Measurements from ENCODE around the gene SLC4A2.

The SLC4A2 gene

GRCh38 chr7:151033864-151034249, 25.5 kb upstream of the SLC4A2 start:
- no peaks in the 10 kb centered on the region for H3K9me3 ChIP-seq (ENCODE audit: insufficient read depth, low read length)
- H3K36me3 ChIP-seq (replicated peaks; ENCODE audit: low read depth, low read length), result no peaks in the 10 kb centered on the region
- no peak overlapping the region for H3K4me2 ChIP-seq (ENCODE audit: low read length)
- no peak for TF ChIP-seq EZH2phosphoT487 (IDR thresholded peaks at IDR 0.05; ENCODE audit: low read depth)
- TF ChIP-seq, protein P1, sequence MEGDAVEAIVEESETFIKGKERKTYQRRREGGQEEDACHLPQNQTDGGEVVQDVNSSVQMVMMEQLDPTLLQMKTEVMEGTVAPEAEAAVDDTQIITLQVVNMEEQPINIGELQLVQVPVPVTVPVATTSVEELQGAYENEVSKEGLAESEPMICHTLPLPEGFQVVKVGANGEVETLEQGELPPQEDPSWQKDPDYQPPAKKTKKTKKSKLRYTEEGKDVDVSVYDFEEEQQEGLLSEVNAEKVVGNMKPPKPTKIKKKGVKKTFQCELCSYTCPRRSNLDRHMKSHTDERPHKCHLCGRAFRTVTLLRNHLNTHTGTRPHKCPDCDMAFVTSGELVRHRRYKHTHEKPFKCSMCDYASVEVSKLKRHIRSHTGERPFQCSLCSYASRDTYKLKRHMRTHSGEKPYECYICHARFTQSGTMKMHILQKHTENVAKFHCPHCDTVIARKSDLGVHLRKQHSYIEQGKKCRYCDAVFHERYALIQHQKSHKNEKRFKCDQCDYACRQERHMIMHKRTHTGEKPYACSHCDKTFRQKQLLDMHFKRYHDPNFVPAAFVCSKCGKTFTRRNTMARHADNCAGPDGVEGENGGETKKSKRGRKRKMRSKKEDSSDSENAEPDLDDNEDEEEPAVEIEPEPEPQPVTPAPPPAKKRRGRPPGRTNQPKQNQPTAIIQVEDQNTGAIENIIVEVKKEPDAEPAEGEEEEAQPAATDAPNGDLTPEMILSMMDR (IDR thresholded peaks at IDR 0.05; ENCODE audit: low read depth, low read length), result no peak
- no peak overlapping the region for H3K27ac ChIP-seq (ENCODE audit: low read length)
- H4K20me1 ChIP-seq (ENCODE audit: insufficient read depth, low read length), result no peaks in the 10 kb centered on the region
- H3K27me3 ChIP-seq (ENCODE audit: low read depth, low read length), result no peaks in the 10 kb centered on the region
- H3K79me2 ChIP-seq (ENCODE audit: low read length), result peaks cover 8% of the 10 kb centered on the region
- H3K4me1 ChIP-seq (ENCODE audit: low read length), result peaks cover 3% of the 10 kb centered on the region; the same call in 1 of the 2 replicates
- H3K4me3 ChIP-seq (ENCODE audit: low read length), result no peak overlapping the region
- H2AFZ ChIP-seq (ENCODE audit: low read depth, low read length), result no peak overlapping the region
- H3K9ac ChIP-seq (ENCODE audit: low read length), result no peak overlapping the region

DNA sequence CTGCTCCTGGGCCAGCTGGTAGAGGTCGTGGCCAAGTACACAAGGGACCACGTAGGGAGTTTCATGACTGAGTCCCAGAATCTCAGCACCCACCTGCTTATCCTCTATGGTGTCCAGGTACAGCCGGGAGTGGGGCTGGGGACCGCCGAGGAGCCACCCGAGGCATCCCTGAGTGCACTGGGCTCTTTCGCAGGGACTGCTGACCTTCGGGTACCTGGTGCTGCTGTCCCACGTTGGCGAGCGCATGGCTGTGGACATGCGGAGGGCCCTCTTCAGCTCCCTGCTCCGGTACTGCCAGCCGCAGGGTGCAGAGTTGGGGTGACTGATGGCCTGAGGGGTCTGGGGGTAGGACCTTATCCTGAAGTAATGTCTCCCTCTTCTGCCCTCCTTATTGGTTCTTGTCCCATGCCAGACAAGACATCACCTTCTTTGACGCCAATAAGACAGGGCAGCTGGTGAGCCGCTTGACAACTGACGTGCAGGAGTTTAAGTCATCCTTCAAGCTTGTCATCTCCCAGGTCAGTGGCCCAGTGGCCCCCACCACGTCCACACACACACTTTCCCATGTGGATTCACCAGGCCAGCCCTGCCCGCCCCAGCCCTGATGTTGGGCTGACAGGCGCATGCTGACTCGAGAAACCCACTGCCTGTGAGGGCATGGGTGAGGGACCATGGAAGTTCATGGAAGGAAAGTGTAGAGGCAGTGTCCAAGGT, 24.9 kb upstream of the SLC4A2 start:
- TF ChIP-seq, protein P1 (IDR thresholded peaks at IDR 0.05; ENCODE audit: low read depth, low read length), result no peak
- Histone ChIP-seq H3K9me3 (ENCODE audit: insufficient read depth, low read length) (no peaks in the 10 kb centered on the region), H3K4me2 (ENCODE audit: low read length) (no peak overlapping the region), H3K79me2 (ENCODE audit: low read length) (peaks cover 4% of the 10 kb centered on the region; the same call in 1 of the 2 replicates), H4K20me1 (ENCODE audit: insufficient read depth, low read length) (no peaks in the 10 kb centered on the region), H3K27me3 (ENCODE audit: low read depth, low read length) (no peaks in the 10 kb centered on the region), H3K4me1 (ENCODE audit: low read length) (no peaks in the 10 kb centered on the region), H2AFZ (ENCODE audit: low read depth, low read length) (no peak overlapping the region), H3K36me3 (replicated peaks; ENCODE audit: low read depth, low read length) (no peaks in the 10 kb centered on the region), H3K27ac (ENCODE audit: low read length) (no peak overlapping the region), H3K9ac (ENCODE audit: low read length) (no peak overlapping the region), H3K4me3 (ENCODE audit: low read length) (no peak overlapping the region)

DNA sequence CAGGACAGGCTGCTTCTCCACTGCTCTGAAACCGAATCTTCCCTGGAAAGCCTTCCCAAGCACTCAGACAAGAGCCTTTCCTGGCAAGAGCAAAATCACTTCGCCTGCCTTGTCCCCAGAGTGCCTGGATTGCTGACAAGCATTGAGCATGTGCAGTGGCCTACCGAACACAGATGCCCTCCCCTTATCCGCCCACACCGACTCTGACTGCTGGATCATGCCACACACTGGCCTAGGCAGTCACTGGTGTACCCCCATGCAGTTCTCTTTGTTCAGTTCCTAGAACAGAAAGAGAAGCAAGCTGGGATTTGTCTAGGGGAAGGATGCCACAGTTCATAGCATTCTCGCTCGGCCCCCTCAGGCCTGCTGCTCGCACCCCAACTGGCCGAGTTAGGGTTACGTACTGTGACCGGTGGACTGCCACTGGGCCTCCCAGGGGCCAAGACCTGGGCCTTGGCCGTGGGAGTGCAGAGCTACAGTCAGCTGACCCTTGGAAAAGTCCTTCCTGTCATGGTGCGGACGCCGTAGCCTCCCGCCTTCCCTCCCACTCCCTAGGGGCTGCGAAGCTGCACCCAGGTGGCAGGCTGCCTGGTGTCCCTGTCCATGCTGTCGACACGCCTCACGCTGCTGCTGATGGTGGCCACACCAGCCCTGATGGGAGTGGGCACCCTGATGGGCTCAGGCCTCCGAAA, 24.2 kb upstream of the SLC4A2 start:
- no peaks in the 10 kb centered on the region for H3K79me2 ChIP-seq (ENCODE audit: low read length)
- H3K4me2 ChIP-seq (ENCODE audit: low read length), result no peak overlapping the region
- H3K9ac ChIP-seq (ENCODE audit: low read length), result no peak overlapping the region
- no peaks in the 10 kb centered on the region for H3K27me3 ChIP-seq (ENCODE audit: low read depth, low read length)
- no peak overlapping the region for H3K4me3 ChIP-seq (ENCODE audit: low read length)
- no peaks in the 10 kb centered on the region for H3K9me3 ChIP-seq (ENCODE audit: insufficient read depth, low read length)
- no peak overlapping the region for H2AFZ ChIP-seq (ENCODE audit: low read depth, low read length)
- H3K4me1 ChIP-seq (ENCODE audit: low read length), result no peaks in the 10 kb centered on the region
- no peaks in the 10 kb centered on the region for H4K20me1 ChIP-seq (ENCODE audit: insufficient read depth, low read length)
- no peak for TF ChIP-seq EZH2phosphoT487 (IDR thresholded peaks at IDR 0.05; ENCODE audit: low read depth)
- TF ChIP-seq, protein P1 (IDR thresholded peaks at IDR 0.05; ENCODE audit: low read depth, low read length), result no peak
- H3K36me3 ChIP-seq (replicated peaks; ENCODE audit: low read depth, low read length), result no peaks in the 10 kb centered on the region
- H3K27ac ChIP-seq (ENCODE audit: low read length), result no peak overlapping the region

- H2AFZ ChIP-seq (ENCODE audit: low read depth, low read length), result no peak overlapping the region
- H4K20me1 ChIP-seq (ENCODE audit: insufficient read depth, low read length), result no peaks in the 10 kb centered on the region
- H3K4me2 ChIP-seq (ENCODE audit: low read length), result no peak overlapping the region
- no peaks in the 10 kb centered on the region for H3K79me2 ChIP-seq (ENCODE audit: low read length)
- H3K9ac ChIP-seq (ENCODE audit: low read length), result no peak overlapping the region
- no peak overlapping the region for H3K27ac ChIP-seq (ENCODE audit: low read length)
- no peaks in the 10 kb centered on the region for H3K36me3 ChIP-seq (replicated peaks; ENCODE audit: low read depth, low read length)
- no peaks in the 10 kb centered on the region for H3K9me3 ChIP-seq (ENCODE audit: insufficient read depth, low read length)
- no peaks in the 10 kb centered on the region for H3K27me3 ChIP-seq (ENCODE audit: low read depth, low read length)
- H3K4me3 ChIP-seq (ENCODE audit: low read length), result no peak overlapping the region
- TF ChIP-seq, protein P1 (IDR thresholded peaks at IDR 0.05; ENCODE audit: low read depth, low read length), result no peak
- H3K4me1 ChIP-seq (ENCODE audit: low read length), result no peaks in the 10 kb centered on the region
Measured at GRCh38 chr7:151035902-151036301, 23.5 kb upstream of the SLC4A2 start.

Measured in OCI-LY3 (cell line).